ENCODE data around the gene SLC25A24. TPM values are rescaled to one million over a fixed set of nuclear protein-coding genes. Genes with fewer than 3 reads are reported as not detected.
A peak's percentile ranks its signal among the peaks of the same experiment; 100 is the strongest.
"Not testable (repeated sequence)": the region's sequence is repeated elsewhere in the genome, so short reads cannot be mapped to it uniquely, and the experiment has no call there.

Gene SLC25A24
- total RNA-seq = 20.0 TPM

DNA sequence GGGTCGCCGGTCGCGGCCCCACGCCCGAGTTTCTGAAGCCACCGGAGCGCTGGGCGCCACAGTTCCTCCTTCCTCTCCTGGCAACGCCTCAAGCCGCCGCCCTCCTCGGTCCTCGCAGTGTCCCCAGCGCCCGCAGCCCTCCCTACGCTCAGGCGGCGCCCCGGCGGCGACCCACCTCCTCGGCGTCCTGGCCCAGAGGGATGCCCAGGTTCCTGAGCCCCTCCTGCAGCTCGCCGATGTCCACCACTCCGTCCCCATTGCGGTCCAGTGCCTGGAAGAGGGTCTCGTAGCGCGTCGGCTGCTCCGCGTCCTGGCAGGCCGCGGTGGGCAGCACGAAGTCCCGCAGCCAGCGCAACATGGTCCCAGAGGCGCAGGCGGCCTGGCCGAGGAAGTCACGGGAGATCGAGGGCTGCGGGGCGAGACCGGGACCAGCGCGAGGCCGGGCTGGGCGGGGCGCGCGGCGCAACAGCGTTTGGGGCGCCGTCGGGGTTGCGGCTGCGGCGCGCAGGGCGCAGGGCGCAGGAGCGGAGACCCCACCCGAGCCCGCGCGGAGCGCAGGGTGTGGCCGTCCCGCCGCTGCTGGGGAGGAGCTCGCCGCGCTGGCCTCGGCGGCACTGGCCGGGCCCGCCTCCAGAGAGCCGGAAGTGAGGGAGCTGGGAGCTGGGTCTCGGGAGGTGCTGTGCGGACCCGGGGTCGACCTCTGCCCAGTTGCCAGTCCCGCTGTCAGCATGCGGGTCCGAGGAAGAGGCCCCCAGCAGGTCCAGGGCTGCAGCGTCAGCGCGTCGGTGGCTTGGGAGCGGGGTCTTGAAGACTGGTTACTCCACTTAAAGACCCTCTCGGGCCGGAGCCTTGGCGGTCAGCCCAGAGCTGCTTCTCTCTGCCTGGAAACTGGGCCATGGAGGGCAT is at the start of gene SLC25A24:
Gene SLC25A24 (minus strand): TSS at position 563 of the 906 bp plus-strand sequence. CDS start 205 bp downstream, at position 358.
- Histone ChIP-seq H3K4me1 (ENCODE audit: insufficient read depth, low read length) (peaks cover 27% of the 10 kb centered on the region), H3K4me3 (ENCODE audit: low read length) (peak within 1 kb of the TSS; percentile 79), H3K27me3 (ENCODE audit: insufficient read depth, low read length) (no peaks in the 10 kb centered on the region), H3K9me3 (ENCODE audit: low read depth, low read length) (no peaks in the 10 kb centered on the region)

DNA sequence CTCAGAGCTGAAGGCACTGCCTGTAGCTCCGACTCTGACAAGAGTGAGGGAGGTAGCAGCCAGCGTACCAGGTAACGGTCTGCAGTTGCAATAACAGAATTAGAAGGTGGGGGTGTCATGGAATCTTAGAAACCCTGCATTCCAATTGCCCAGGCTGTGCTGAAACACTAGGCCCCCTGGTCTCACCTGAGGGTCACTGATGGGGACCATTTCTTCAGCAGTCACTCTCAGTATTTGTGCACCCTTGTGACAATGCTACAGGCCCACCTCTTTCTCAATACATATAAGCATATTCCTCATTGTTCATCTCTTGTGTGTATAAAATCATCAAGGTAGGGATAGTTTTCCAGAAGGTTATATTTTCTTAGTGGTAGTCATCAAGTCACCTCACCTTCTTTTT is 43.8 kb upstream of the SLC25A24 start, which contains the start of gene NBPF4:
Gene NBPF4 (minus strand): TSS at position 101 of the 400 bp plus-strand sequence. CDS start 315 bp downstream, outside the sequence.
- not testable (repeated sequence) for H3K4me1 ChIP-seq (ENCODE audit: insufficient read depth, low read length); H3K27me3 ChIP-seq (ENCODE audit: insufficient read depth, low read length); H3K9me3 ChIP-seq (ENCODE audit: low read depth, low read length); H3K4me3 ChIP-seq (ENCODE audit: low read length)

- not testable (repeated sequence) for H3K4me3 ChIP-seq (ENCODE audit: low read length); H3K27me3 ChIP-seq (ENCODE audit: insufficient read depth, low read length); H3K4me1 ChIP-seq (ENCODE audit: insufficient read depth, low read length); H3K9me3 ChIP-seq (ENCODE audit: low read depth, low read length)
Observed at GRCh38 chr1:108239426-108239825, 39.3 kb upstream of the SLC25A24 start.

DNA sequence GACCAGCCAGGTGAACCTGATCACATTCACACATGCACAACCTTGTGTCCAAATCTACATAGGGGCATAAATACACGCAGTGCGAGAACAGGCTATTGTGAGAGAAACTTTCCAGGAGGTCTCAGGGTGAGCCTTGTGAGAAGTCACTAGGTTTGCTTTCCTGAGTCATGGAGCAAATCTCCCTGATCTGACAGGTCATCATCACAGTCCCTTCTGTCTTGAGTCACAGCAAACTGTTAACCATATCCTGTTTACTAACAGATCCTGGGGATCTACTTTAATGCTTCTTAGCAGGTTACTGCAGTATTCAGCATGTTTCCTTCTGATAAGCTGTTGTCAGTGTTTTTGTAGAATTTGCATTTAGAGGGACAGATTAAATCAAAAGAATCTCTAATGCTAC is 35.2 kb upstream of the SLC25A24 start:
- not testable (repeated sequence) for H3K4me1 ChIP-seq (ENCODE audit: insufficient read depth, low read length); H3K4me3 ChIP-seq (ENCODE audit: low read length); H3K9me3 ChIP-seq (ENCODE audit: low read depth, low read length); H3K27me3 ChIP-seq (ENCODE audit: insufficient read depth, low read length)

DNA sequence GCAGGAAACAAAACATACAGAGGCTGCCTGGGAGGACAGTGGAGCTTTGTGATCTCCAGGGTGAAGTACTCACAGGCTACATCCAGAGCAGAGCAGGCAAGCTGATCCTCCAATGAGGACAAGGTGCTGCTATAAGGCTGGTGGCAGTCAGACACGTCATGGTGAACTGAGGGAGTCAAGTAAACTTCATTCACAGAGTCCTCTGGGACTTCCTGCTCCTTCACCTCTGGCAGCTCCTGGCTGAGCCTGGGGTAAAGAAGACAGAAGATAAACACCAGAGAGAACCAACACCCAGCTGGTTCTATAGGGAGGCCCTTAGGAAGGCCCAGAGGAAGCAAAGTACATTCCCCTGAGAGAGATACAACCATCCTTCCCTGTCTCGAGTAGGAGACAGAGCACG is 32.0 kb upstream of the SLC25A24 start:
- not testable (repeated sequence) for H3K4me3 ChIP-seq (ENCODE audit: low read length); H3K27me3 ChIP-seq (ENCODE audit: insufficient read depth, low read length); H3K4me1 ChIP-seq (ENCODE audit: insufficient read depth, low read length); H3K9me3 ChIP-seq (ENCODE audit: low read depth, low read length)

DNA sequence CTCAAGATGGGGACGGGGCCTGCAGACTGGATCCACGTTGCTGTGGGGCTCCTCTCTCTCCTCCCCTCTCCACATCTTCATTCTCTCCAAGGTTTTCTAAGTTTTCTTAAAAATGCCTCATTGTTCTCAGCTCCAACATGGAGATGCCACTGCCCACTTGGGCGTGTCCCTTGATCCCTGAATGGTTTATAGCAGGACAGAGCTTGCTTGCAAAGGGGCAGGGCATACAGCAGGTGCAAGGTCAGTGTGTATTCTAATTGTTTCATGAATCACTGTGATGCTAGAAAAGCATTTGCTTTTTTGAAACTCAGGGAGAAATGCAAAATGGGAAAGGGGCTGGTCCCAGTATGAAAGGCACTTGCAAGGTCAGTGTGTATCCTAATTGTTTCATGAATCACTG is 29.8 kb upstream of the SLC25A24 start:
- H3K27me3 ChIP-seq (ENCODE audit: insufficient read depth, low read length); H3K9me3 ChIP-seq (ENCODE audit: low read depth, low read length); H3K4me3 ChIP-seq (ENCODE audit: low read length); H3K4me1 ChIP-seq (ENCODE audit: insufficient read depth, low read length): not testable (repeated sequence)

DNA sequence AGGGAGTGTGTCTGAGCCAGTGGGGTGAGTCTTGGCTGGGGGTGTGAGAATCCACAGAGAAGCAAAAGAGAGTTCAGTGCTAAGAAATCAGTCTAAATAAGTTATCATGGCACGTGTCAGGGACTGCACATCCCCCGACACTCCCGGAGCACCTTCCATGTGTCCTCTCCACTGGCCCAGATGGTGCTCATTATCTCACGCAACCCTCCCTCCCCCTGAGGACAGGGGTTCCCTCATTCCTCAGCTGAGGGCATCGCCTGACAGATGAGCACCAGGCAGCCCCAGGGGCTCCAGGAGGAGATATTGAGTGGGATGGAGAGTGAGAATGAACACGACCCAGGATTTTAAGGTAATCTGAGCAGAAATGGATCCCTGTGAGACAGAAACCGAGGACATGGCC is 27.6 kb upstream of the SLC25A24 start:
- H3K4me1 ChIP-seq (ENCODE audit: insufficient read depth, low read length); H3K9me3 ChIP-seq (ENCODE audit: low read depth, low read length); H3K4me3 ChIP-seq (ENCODE audit: low read length); H3K27me3 ChIP-seq (ENCODE audit: insufficient read depth, low read length): not testable (repeated sequence)

DNA sequence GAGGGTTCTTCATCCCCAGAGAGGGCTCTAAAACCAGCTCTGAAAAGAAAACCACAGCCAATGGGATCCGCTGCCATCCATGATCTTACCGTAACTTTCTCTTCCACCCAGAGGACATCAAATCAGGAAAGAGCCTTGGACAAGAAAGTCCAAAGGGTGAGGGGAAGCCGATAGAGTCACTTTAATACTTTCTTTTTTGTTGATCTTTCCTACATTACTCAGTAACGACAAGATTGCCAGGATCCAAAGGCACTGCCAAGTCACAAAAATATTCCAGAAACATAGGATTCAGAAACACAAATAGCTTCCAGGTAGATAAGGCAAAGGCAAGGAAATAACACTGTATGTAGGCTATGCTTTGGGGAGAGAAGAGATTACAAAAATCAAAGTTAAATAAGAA is 26.7 kb upstream of the SLC25A24 start:
- not testable (repeated sequence) for H3K4me3 ChIP-seq (ENCODE audit: low read length); H3K9me3 ChIP-seq (ENCODE audit: low read depth, low read length); H3K4me1 ChIP-seq (ENCODE audit: insufficient read depth, low read length); H3K27me3 ChIP-seq (ENCODE audit: insufficient read depth, low read length)

DNA sequence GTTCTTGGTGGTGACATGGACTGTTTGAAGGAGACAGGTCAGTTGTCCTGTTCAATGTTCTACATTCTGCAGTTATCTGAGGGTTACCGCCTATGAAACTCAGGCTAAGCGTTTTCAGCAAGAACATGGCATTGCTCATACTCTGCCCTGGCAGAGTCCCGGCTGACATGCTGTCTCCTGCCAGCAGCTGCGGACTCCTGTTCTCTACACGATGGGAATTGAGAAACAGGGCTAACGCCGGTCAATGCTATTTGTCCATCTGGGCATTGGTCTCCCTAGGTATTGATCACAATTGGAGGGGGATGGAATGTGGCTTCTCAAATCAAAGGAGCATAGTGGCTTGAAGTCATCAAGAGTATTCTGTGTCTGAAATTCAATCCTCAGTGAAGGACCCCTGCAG is 23.1 kb upstream of the SLC25A24 start:
- not testable (repeated sequence) for H3K27me3 ChIP-seq (ENCODE audit: insufficient read depth, low read length); H3K4me3 ChIP-seq (ENCODE audit: low read length); H3K4me1 ChIP-seq (ENCODE audit: insufficient read depth, low read length); H3K9me3 ChIP-seq (ENCODE audit: low read depth, low read length)

GRCh38 chr1:108217515-108218174 is 17.5 kb upstream of the SLC25A24 start:
- not testable (repeated sequence) for H3K4me3 ChIP-seq (ENCODE audit: low read length); H3K4me1 ChIP-seq (ENCODE audit: insufficient read depth, low read length); H3K9me3 ChIP-seq (ENCODE audit: low read depth, low read length); H3K27me3 ChIP-seq (ENCODE audit: insufficient read depth, low read length)

DNA sequence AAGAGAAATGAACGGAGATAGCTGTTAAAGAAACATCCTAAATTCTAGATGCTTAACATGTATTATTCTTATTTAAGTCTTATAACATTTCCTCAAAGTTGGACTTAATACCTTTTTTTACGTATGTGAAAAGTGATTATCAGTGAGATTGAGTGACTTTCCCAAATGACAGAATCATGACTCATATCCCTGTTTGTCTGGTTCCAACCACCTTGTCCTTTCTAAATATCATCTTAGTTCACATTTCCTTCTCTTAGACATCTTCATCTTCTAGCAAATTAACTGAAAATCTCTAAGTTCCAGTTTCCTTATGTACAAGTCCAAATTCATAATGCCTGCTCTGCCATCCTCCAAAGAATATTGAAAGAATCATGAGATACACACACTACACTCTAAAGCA is 16.9 kb upstream of the SLC25A24 start:
- H3K4me3 ChIP-seq (ENCODE audit: low read length); H3K4me1 ChIP-seq (ENCODE audit: insufficient read depth, low read length); H3K9me3 ChIP-seq (ENCODE audit: low read depth, low read length); H3K27me3 ChIP-seq (ENCODE audit: insufficient read depth, low read length): not testable (repeated sequence)

DNA sequence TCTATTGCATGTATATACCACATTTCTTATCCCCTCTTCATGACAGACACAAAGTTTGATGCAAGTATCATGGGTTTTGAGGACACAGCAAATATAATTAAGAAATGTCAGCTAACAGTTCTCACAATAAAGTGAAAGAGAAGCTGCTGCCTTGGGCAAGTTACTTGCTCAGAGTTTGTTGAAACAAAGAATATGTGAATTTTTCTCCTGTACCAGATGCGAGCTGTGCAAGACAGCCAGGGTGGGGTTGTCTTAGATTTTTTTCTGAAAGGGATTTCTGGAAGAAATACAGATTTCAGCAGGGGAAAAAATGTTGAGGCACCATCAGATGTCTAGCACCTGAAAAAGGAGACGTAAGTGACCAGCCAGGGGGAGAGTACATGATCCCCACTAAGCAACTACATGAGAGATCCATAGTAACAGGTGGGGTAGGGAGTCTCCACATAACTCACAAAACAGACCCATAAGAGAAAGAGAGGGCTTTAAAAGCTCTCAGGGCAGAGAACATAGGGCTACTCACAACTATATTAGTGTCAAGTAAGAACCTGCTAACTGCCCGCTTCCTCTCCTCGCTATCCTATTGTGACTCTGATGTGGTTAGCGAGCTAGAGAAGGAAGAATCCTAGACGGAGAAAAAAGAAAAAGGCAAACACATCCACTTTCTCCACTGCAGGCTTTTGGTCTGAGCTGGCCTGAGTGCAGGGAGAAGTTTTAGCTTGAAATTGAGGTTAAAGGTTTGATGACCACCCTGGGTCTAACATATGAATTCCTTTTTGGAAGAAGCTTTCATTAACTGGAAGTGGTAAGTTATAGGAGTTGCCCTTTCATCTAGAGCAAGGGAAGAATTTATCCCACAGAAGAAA is 16.1 kb upstream of the SLC25A24 start:
- not testable (repeated sequence) for H3K4me3 ChIP-seq (ENCODE audit: low read length); H3K27me3 ChIP-seq (ENCODE audit: insufficient read depth, low read length); H3K9me3 ChIP-seq (ENCODE audit: low read depth, low read length); H3K4me1 ChIP-seq (ENCODE audit: insufficient read depth, low read length)

DNA sequence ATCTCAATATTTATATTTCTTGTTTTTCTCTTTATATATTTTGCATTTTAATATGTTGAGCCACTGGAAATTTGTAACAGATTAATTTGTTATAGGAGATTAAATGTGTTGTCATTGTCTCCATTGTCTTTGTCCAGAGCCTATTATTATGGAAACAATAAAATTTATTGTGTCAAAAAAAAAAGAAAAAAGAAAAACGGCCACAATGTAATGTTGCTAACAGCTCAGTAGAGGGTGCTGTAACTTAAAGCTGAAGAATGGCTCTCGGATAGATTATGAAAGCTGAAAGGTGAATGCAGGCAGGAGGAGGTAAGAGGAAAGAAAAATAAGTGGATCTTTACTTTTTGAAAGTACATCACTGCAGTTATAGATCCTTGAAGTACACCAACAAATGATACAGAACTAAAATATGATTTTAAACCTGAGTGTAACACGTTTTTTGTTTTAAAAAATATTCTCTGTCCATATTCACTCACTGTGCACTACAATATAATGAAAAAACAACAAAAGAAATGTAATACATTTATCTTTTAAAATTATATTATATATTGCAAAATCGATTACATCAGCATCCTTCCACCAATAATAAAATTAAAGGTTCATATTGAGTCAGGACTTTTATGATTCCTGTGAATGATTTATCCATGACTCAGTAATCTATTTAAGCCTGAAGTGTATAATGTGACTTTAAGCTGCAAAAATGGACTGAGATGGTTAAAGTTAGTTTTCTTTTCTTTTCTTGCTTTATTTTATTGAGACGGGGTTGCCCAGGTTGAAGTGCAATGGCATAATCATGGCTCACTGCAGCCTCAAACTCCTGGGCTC is 14.7 kb upstream of the SLC25A24 start:
- not testable (repeated sequence) for H3K27me3 ChIP-seq (ENCODE audit: insufficient read depth, low read length); H3K4me1 ChIP-seq (ENCODE audit: insufficient read depth, low read length); H3K9me3 ChIP-seq (ENCODE audit: low read depth, low read length); H3K4me3 ChIP-seq (ENCODE audit: low read length)

DNA sequence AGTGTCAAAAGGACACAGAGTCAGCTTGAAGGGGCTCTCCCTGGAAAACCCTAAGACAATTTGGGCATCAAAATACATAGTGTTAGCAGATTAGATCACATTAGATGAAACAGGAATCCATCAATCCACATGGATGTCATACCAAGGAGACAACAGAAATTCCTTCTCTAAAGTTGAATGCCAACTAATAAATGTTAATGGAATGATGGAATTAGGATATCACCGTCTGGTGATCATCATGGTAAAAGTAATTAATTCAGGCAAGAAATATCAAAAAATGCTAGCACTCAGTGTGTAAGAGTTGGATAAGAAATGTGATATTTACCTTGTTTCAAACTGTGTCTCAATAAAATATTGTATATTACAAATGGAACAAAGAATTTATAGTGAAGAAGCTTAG is 10.9 kb upstream of the SLC25A24 start:
- H3K4me1 ChIP-seq (ENCODE audit: insufficient read depth, low read length) = no peaks in the 10 kb centered on the region
- H3K4me3 ChIP-seq (ENCODE audit: low read length) = no peak overlapping the region
- no peaks in the 10 kb centered on the region for H3K9me3 ChIP-seq (ENCODE audit: low read depth, low read length)
- H3K27me3 ChIP-seq (ENCODE audit: insufficient read depth, low read length) = peaks cover 5% of the 10 kb centered on the region

Measured in mononuclear cell (primary cell).